HEK293 (cell line): ENCODE data around the gene CIRBP.
A peak's percentile ranks its signal among the peaks of the same experiment; 100 is the strongest.

ENCODE experiments used
- BCL11B ChIP-seq: fragments of 450-650 bp; formaldehyde crosslinking; IDR thresholded peaks from 2 replicates; pipeline ENCODE4 v1.5.1; 2016; ENCODE audit warnings: low read depth, missing biosample characterization, missing genetic modification characterization
- EGR2 ChIP-seq: fragments of 450-650 bp; formaldehyde crosslinking; IDR thresholded peaks from 2 replicates; pipeline ENCODE4 v1.5.1; 2016; ENCODE audit warnings: low read depth, missing biosample characterization, missing genetic modification characterization
- HIC1 ChIP-seq: fragments of 450-650 bp; formaldehyde crosslinking; IDR thresholded peaks from 2 replicates; pipeline ENCODE4 v1.5.1; 2016; ENCODE audit warnings: missing biosample characterization, missing genetic modification characterization
- KLF8 ChIP-seq: fragments of 450-650 bp; formaldehyde crosslinking; IDR thresholded peaks from 2 replicates; pipeline ENCODE4 v1.5.1; 2016; ENCODE audit warnings: missing biosample characterization, missing genetic modification characterization
- PRDM4 ChIP-seq: fragments of 450-650 bp; formaldehyde crosslinking; IDR thresholded peaks from 2 replicates; pipeline ENCODE4 v1.5.1; 2017; ENCODE audit warnings: missing biosample characterization, missing genetic modification characterization
- SCRT1 ChIP-seq: fragments of 450-650 bp; formaldehyde crosslinking; IDR thresholded peaks from 2 replicates; pipeline ENCODE4 v1.5.1; 2016; ENCODE audit warnings: missing biosample characterization, missing genetic modification characterization, borderline replicate concordance
- SCRT2 ChIP-seq: fragments of 450-650 bp; formaldehyde crosslinking; IDR thresholded peaks from 2 replicates; pipeline ENCODE4 v1.5.1; 2016; ENCODE audit warnings: missing biosample characterization, missing genetic modification characterization
- SETDB1 ChIP-seq: IDR thresholded peaks from one replicate; pipeline ENCODE4 v1.6.1; 2017; ENCODE audit warnings: mild to moderate bottlenecking, low read length, moderate library complexity, mixed read lengths; ENCODE audit not compliant: insufficient read length
- WT1 ChIP-seq: fragments of 450-650 bp; formaldehyde crosslinking; IDR thresholded peaks from 2 replicates; pipeline ENCODE4 v1.5.1; 2016; ENCODE audit warnings: missing biosample characterization, missing genetic modification characterization
- ZBTB26 ChIP-seq: fragments of 450-650 bp; formaldehyde crosslinking; optimal IDR thresholded peaks from 2 replicates; pipeline ENCODE3; 2016; ENCODE audit warnings: missing biosample characterization, mild to moderate bottlenecking, missing genetic modification characterization
- ZBTB8A ChIP-seq: fragments of 450-650 bp; formaldehyde crosslinking; IDR thresholded peaks from 2 replicates; pipeline ENCODE4 v1.5.1; 2016; ENCODE audit warnings: missing biosample characterization, missing genetic modification characterization
- ZFHX2 ChIP-seq: fragments of 450-650 bp; formaldehyde crosslinking; conservative IDR thresholded peaks from 2 replicates; pipeline ENCODE4 v1.5.1; 2016; ENCODE audit warnings: missing biosample characterization, missing genetic modification characterization
- ZNF133 ChIP-seq: fragments of 450-650 bp; formaldehyde crosslinking; IDR thresholded peaks from 2 replicates; pipeline ENCODE4 v1.5.1; 2016; ENCODE audit warnings: missing biosample characterization, missing genetic modification characterization
- ZNF2 ChIP-seq: fragments of 450-650 bp; formaldehyde crosslinking; IDR thresholded peaks from 2 replicates; pipeline ENCODE4 v1.5.1; 2016; ENCODE audit warnings: missing biosample characterization, missing genetic modification characterization
- ZNF274 ChIP-seq, 2 experiments: fragments of 200-500 bp in 1 of 2; fragments of 450-650 bp in 1 of 2; sonication (Bioruptor generic) in 1 of 2; formaldehyde crosslinking in 1 of 2; IDR thresholded peaks; 2 replicates each; pipeline versions ENCODE4 v1.5.1 to v1.6.1; 2014 to 2016; ENCODE audit warnings: borderline replicate concordance in 1 of 2, inconsistent platforms in 1 of 2, low read length in 1 of 2, missing biosample characterization in 1 of 2, missing genetic modification characterization in 1 of 2
- ZNF311 ChIP-seq: fragments of 450-650 bp; formaldehyde crosslinking; IDR thresholded peaks from 2 replicates; pipeline ENCODE4 v1.5.1; 2017; ENCODE audit warnings: missing biosample characterization, missing genetic modification characterization, borderline replicate concordance
- ZNF335 ChIP-seq: fragments of 450-650 bp; formaldehyde crosslinking; conservative IDR thresholded peaks from 2 replicates; pipeline ENCODE4 v1.5.1; 2016; ENCODE audit warnings: missing biosample characterization, missing genetic modification characterization
- ZNF433 ChIP-seq: fragments of 450-650 bp; formaldehyde crosslinking; IDR thresholded peaks from 2 replicates; pipeline ENCODE4 v1.5.1; 2016; ENCODE audit warnings: missing biosample characterization, missing genetic modification characterization, low read depth
- ZNF488 ChIP-seq: fragments of 450-650 bp; formaldehyde crosslinking; IDR thresholded peaks from 2 replicates; pipeline ENCODE4 v1.5.1; 2016; ENCODE audit warnings: missing biosample characterization, missing genetic modification characterization
- ZNF514 ChIP-seq: fragments of 450-650 bp; formaldehyde crosslinking; IDR thresholded peaks from 2 replicates; pipeline ENCODE4 v1.5.1; 2016; ENCODE audit warnings: missing biosample characterization, missing genetic modification characterization
- ZNF600 ChIP-seq: fragments of 450-650 bp; formaldehyde crosslinking; IDR thresholded peaks from 2 replicates; pipeline ENCODE4 v1.5.1; 2016; ENCODE audit warnings: missing biosample characterization, missing genetic modification characterization
- ZNF610 ChIP-seq: fragments of 450-650 bp; formaldehyde crosslinking; IDR thresholded peaks from 2 replicates; pipeline ENCODE4 v1.5.1; 2016; ENCODE audit warnings: missing biosample characterization, missing genetic modification characterization, borderline replicate concordance
- ZNF623 ChIP-seq: fragments of 450-650 bp; formaldehyde crosslinking; IDR thresholded peaks from 2 replicates; pipeline ENCODE4 v1.5.1; 2016; ENCODE audit warnings: missing biosample characterization, missing genetic modification characterization
- ZNF645 ChIP-seq: fragments of 450-650 bp; formaldehyde crosslinking; IDR thresholded peaks from 2 replicates; pipeline ENCODE4; 2016; ENCODE audit warnings: missing biosample characterization, missing genetic modification characterization
- ZNF747 ChIP-seq: fragments of 450-650 bp; formaldehyde crosslinking; IDR thresholded peaks from 2 replicates; pipeline ENCODE4 v1.5.1; 2016; ENCODE audit warnings: missing biosample characterization, missing genetic modification characterization

The CIRBP gene

GRCh38 chr19:1268226-1269064 is 687 bp upstream of the CIRBP start (continued):
- TF ChIP-seq ZNF335 (tag by site-specific recombination), result peak; percentile 63
- no peak for TF ChIP-seq ZNF514 (tag by site-specific recombination)
- no peak for TF ChIP-seq ZNF610 (tag by site-specific recombination)
- TF ChIP-seq KLF8 (tag by site-specific recombination), result peak; percentile 9; the same call in 1 of the 2 replicates
- peak; percentile 49; the same call in 1 of the 2 replicates for TF ChIP-seq ZNF645
- TF ChIP-seq PRDM4 (tag by site-specific recombination), result peak; percentile 96
- TF ChIP-seq BCL11B, result 0 out of 2 replicates have a peak, but pooled peaks have one; percentile 5
- peak; percentile 53 for TF ChIP-seq ZBTB8A (tag by site-specific recombination)
- peak; percentile 57; the same call in 1 of the 2 replicates for TF ChIP-seq HIC1 (tag by site-specific recombination)
- TF ChIP-seq ZNF2 (tag by site-specific recombination), result peak; percentile 38; the same call in 1 of the 2 replicates
- peak; percentile 13; the same call in 1 of the 2 replicates for TF ChIP-seq ZNF433 (tag by site-specific recombination)
- TF ChIP-seq ZNF600 (tag by site-specific recombination), result peak; percentile 55; the same call in 1 of the 2 replicates
- peak; percentile 35 for TF ChIP-seq EGR2 (tag by site-specific recombination)
- TF ChIP-seq ZNF274 (IDR thresholded peaks at IDR 0.05; ENCODE audit: low read length), result no peak
- TF ChIP-seq ZNF274 (tag by site-specific recombination; IDR thresholded peaks at IDR 0.05; ENCODE audit: borderline replicate concordance), result no peak
- TF ChIP-seq SCRT1 (tag by site-specific recombination), result peak; percentile 61; the same call in 1 of the 2 replicates
- peak; percentile 63 for TF ChIP-seq ZFHX2 (tag by site-specific recombination)
- TF ChIP-seq ZNF133 (tag by site-specific recombination), result 0 out of 2 replicates have a peak, but pooled peaks have one; percentile 23
- TF ChIP-seq ZNF488 (tag by site-specific recombination), result no peak
- peak; percentile 8; the same call in 1 of the 2 replicates for TF ChIP-seq WT1 (tag by site-specific recombination)
- no peak for TF ChIP-seq ZNF623
- no peak for TF ChIP-seq SETDB1
- peak; percentile 69 for TF ChIP-seq SCRT2 (tag by site-specific recombination)
- TF ChIP-seq ZBTB26, result no peak
- TF ChIP-seq ZNF747 (tag by site-specific recombination), result 0 out of 2 replicates have a peak, but pooled peaks have one; percentile 53
- no peak for TF ChIP-seq ZNF311 (tag by site-specific recombination)
